HG02623 (cell line): Measurements from ENCODE around the gene OR1J1.

Experiments
- ATAC-seq: cut with Tn5 transposase; IDR thresholded peaks from one replicate; pipeline ENCODE4 v1.9.1; 2021; ENCODE audit warnings: moderate library complexity; ENCODE audit not compliant: unreplicated experiment

Gene OR1J1

GRCh38 chr9:122445155-122445749 lies 32.5 kb downstream of the OR1J1 start:
- no peak for ATAC-seq

- no peak for ATAC-seq
Measured at GRCh38 chr9:122444041-122444733, 33.5 kb downstream of the OR1J1 start.

- no peak for ATAC-seq
Measured at GRCh38 chr9:122442568-122442967, 35.2 kb downstream of the OR1J1 start.
